Measurements from ENCODE around the gene TMEM126A. TPM values are rescaled to one million over a fixed set of nuclear protein-coding genes. Genes with fewer than 3 reads are reported as not detected.

TMEM126A gene
- total RNA-seq, 2 experiments from 2014 or later, result 17.0 to 19.5 TPM

DNA sequence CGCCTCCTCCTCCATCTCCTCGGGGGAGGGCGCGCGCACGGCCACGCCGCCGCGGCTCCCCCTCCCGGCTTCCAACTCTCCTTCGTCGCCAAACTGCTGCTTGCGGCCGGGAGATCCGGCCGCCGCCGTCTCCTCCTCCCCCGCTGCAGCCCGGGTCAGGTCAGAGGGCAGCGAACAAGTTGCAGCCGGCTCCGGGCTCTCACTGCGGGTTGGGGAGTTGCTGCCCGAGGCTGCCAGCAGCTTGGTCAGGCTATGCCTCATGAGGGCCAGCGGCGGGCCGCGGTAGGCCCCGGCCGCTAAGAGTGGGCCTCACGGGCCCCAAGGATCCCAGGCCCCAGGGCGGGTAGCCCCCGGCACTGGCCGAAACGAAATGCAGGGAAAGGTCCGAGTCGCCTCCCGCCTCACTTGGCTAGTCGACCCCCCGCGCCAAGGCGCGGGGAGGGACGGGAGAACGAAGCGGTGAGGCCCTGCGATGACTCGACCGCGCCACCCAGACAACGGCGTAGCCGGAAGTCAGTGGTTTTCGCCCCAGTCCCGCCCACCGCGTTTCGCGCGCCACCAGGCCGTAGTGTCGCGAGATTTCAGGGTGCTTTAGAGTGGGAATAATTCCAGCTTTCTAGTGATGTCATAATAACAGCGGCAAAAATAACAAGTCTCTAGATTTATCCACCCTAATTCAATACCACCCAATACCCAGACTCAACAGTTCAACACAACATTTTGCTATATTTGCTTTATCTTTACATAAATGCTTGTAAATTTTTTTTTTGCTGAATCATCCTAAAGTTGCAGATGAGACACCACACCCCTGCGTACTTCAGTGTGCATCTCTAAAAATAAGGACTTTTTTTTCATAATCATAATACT, 17.1 kb downstream of the TMEM126A start, which contains the start of gene CREBZF:
Gene CREBZF (minus strand): TSS at position 515 of the 867 bp plus-strand sequence. CDS start 254 bp downstream, at position 261.
- peak within 1 kb of the TSS; percentile 97 to 99 for H3K27ac ChIP-seq (ENCODE audit: low read depth in 1 of 2, low read length in 2 of 2)
- peak within 1 kb of the TSS; percentile 94 for H3K4me3 ChIP-seq (ENCODE audit: low read length)
- intact Hi-C loops (cut with DNase I, micrococcal nuclease), result loop anchor here (1.0 to 10.0 kb wide), 10 partner anchors 18 to 640 kb away; partner anchors contain the start of genes EED (in 2 of the 2), PICALM (in 2 of the 2), HIKESHI (in 1 of the 2) and TMEM126A (in 1 of the 2)
- peaks cover 58% of the 10 kb centered on the region for H3K4me1 Mint-ChIP-seq (ENCODE audit: low read depth)
- CTCF ChIA-PET, result interaction anchor here (1.1 to 2.9 kb wide), 5 partner anchors 15 to 190 kb away, joined by 3 to 13 read pairs (median 4); partner anchors contain the start of genes CCDC83, DLG2 and TMEM126A
- H3K27me3 Mint-ChIP-seq, result no peaks in the 10 kb centered on the region
- H3K27me3 ChIP-seq (ENCODE audit: control insufficient read depth in 1 of 2, insufficient read depth in 2 of 2, low read length in 2 of 2), result no peaks in the 10 kb centered on the region
- no peak for TF ChIP-seq CTCF (IDR thresholded peaks at IDR 0.05)
- peaks cover 48% of the 10 kb centered on the region for H3K36me3 Mint-ChIP-seq (ENCODE audit: low read depth)
- H3K9me3 ChIP-seq (ENCODE audit: control insufficient read depth in 1 of 2, insufficient read depth in 1 of 2, low read length in 2 of 2), result no peaks in the 10 kb centered on the region
- DNase-seq (peak; percentile 86 to 95 (median 90)), ATAC-seq (ENCODE audit: poor library complexity) (peak; percentile 62)
- H3K9me3 Mint-ChIP-seq, result no peaks in the 10 kb centered on the region
- H3K36me3 ChIP-seq (ENCODE audit: insufficient read depth, low read length), result peaks cover 16% of the 10 kb centered on the region
- POLR2A ChIA-PET, result interaction anchor here (0.6 to 9.3 kb wide), 31 partner anchors 10 to 637 kb away, joined by 3 to 136 read pairs (median 5); partner anchors contain the start of genes CCDC83, CCDC89, DLG2 and EED
- H3K4me3 Mint-ChIP-seq, result peak within 1 kb of the TSS; percentile 100
- peak within 1 kb of the TSS; percentile 100 for H3K27ac Mint-ChIP-seq
- peaks cover 14% of the 10 kb centered on the region for H3K4me1 ChIP-seq (ENCODE audit: insufficient read depth, low read length)

- Histone ChIP-seq H3K27me3 (ENCODE audit: control insufficient read depth in 1 of 2, insufficient read depth in 2 of 2, low read length in 2 of 2) (no peaks in the 10 kb centered on the region), H3K9me3 (ENCODE audit: control insufficient read depth in 1 of 2, insufficient read depth in 1 of 2, low read length in 2 of 2) (no peaks in the 10 kb centered on the region), H3K27ac (ENCODE audit: low read depth in 1 of 2, low read length in 2 of 2) (peak overlapping the region; percentile 97 to 99), H3K4me3 (ENCODE audit: low read length) (no peak overlapping the region), H3K36me3 (ENCODE audit: insufficient read depth, low read length) (peaks cover 8% of the 10 kb centered on the region), H3K4me1 (ENCODE audit: insufficient read depth, low read length) (peaks cover 14% of the 10 kb centered on the region)
- ATAC-seq (ENCODE audit: poor library complexity) (no peak), DNase-seq (peak in 1 of 14 experiments; percentile 11)
- H3K27me3 Mint-ChIP-seq, result no peaks in the 10 kb centered on the region
- peaks cover 49% of the 10 kb centered on the region for H3K4me1 Mint-ChIP-seq (ENCODE audit: low read depth)
- peak overlapping the region; percentile 100 for H3K27ac Mint-ChIP-seq
- intact Hi-C loops (cut with DNase I, micrococcal nuclease), result loop anchor here (2.0 to 10.0 kb wide), 6 partner anchors 87 to 639 kb away; partner anchors contain the start of genes EED (in 2 of the 2), HIKESHI (in 1 of the 2) and PICALM (in 1 of the 2)
- ChIA-PET POLR2A (interaction anchor here (0.9 to 9.3 kb wide), 2 partner anchors 15 to 85 kb away, joined by 4 to 136 read pairs; partner anchors contain the start of gene TMEM126A), CTCF (interaction anchor here (2.9 kb wide), 1 partner anchor 189 kb away, joined by 13 read pairs; the partner anchor contains the start of gene CCDC83)
- H3K36me3 Mint-ChIP-seq (ENCODE audit: low read depth), result peaks cover 39% of the 10 kb centered on the region
- peak overlapping the region; percentile 100 for H3K4me3 Mint-ChIP-seq
- no peaks in the 10 kb centered on the region for H3K9me3 Mint-ChIP-seq
- TF ChIP-seq CTCF (IDR thresholded peaks at IDR 0.05), result no peak
Observed at GRCh38 chr11:85665733-85666132, 18.0 kb downstream of the TMEM126A start.

- ATAC-seq (ENCODE audit: poor library complexity) (no peak), DNase-seq (no peak)
- Mint-ChIP-seq H3K36me3 (ENCODE audit: low read depth) (peaks cover 30% of the 10 kb centered on the region), H3K9me3 (no peaks in the 10 kb centered on the region), H3K27me3 (no peaks in the 10 kb centered on the region), H3K4me1 (ENCODE audit: low read depth) (peaks cover 39% of the 10 kb centered on the region), H3K27ac (peak overlapping the region; percentile 100), H3K4me3 (no peak overlapping the region)
- intact Hi-C loops (cut with DNase I, micrococcal nuclease), result loop anchor here (5.0 to 10.0 kb wide), 5 partner anchors 86 to 638 kb away; partner anchors contain the start of genes EED (in 1 of the 2), HIKESHI (in 1 of the 2) and PICALM (in 1 of the 2)
- ChIA-PET POLR2A (no interaction called here), CTCF (no interaction called here)
- Histone ChIP-seq H3K27me3 (ENCODE audit: control insufficient read depth in 1 of 2, insufficient read depth in 2 of 2, low read length in 2 of 2) (no peaks in the 10 kb centered on the region), H3K4me1 (ENCODE audit: insufficient read depth, low read length) (peaks cover 14% of the 10 kb centered on the region), H3K36me3 (ENCODE audit: insufficient read depth, low read length) (no peaks in the 10 kb centered on the region), H3K27ac (ENCODE audit: low read depth in 1 of 2, low read length in 2 of 2) (no peak overlapping the region), H3K9me3 (ENCODE audit: control insufficient read depth in 1 of 2, insufficient read depth in 1 of 2, low read length in 2 of 2) (no peaks in the 10 kb centered on the region), H3K4me3 (ENCODE audit: low read length) (no peak overlapping the region)
- TF ChIP-seq CTCF (IDR thresholded peaks at IDR 0.05), result no peak
Observed at GRCh38 chr11:85666687-85667086, 18.9 kb downstream of the TMEM126A start.
